Lower leg skin (tissue), 4 donors: ENCODE data around the gene SLC9A9. TPM values are rescaled to one million over a fixed set of nuclear protein-coding genes. Genes with fewer than 3 reads are reported as not detected.
"Not testable (repeated sequence)": the region's sequence is repeated elsewhere in the genome, so short reads cannot be mapped to it uniquely, and the experiment has no call there.

Experiments used
- DNase-seq, 2 donors: peaks; one replicate each; pipeline ENCODE4 v3.0.0-alpha.2; 2019; ENCODE audit warnings: low spot score in 2 of 2
- H3K4me3 ChIP-seq: fragments of 200-600 bp; sonication (generic); 2 replicates; pipeline ENCODE4 v1.5.1; 2017; ENCODE audit warnings: mild to moderate bottlenecking, low read depth; ENCODE audit not compliant: poor library complexity, severe bottlenecking
- POLR2A ChIP-seq, 2 donors: fragments of 450-650 bp; IDR thresholded peaks; one replicate each; pipeline ENCODE4 v1.6.1; 2016 to 2017; ENCODE audit warnings: antibody characterized with exemption in 2 of 2, mild to moderate bottlenecking in 1 of 2, moderate library complexity in 1 of 2
- WGBS, 2 donors: methylation state at CpG; one replicate each; pipeline ENCODE4 v1.1.5; 2018; 5-methylcytosine and 5-hydroxymethylcytosine counted together
- intact Hi-C: fragments of 100-400 bp; cut with DNase I; formaldehyde crosslinking; loops from one replicate; pipeline ENCODE4 v1.15.0; 2023; ENCODE audit warnings: low total_unique reads
- total RNA-seq, 4 donors: library from RNA; depleted of rRNA; stranded (reverse); fragments of >200 nt; gene quantifications; one replicate each; pipeline ENCODE4 v1.1.0, GENCODE V29; 2016
- TF ChIP-seq, protein P1 (sequence below), 3 donors: fragments of 450-650 bp; IDR thresholded peaks; one replicate each; pipeline ENCODE4 v1.5.1; 2016; ENCODE audit warnings: antibody characterized with exemption in 3 of 3, mild to moderate bottlenecking in 3 of 3, moderate library complexity in 2 of 3

The SLC9A9 gene
- total RNA-seq, 4 donors from 2014 or later: 14.6 to 40.8 (median 23.7) TPM

DNA sequence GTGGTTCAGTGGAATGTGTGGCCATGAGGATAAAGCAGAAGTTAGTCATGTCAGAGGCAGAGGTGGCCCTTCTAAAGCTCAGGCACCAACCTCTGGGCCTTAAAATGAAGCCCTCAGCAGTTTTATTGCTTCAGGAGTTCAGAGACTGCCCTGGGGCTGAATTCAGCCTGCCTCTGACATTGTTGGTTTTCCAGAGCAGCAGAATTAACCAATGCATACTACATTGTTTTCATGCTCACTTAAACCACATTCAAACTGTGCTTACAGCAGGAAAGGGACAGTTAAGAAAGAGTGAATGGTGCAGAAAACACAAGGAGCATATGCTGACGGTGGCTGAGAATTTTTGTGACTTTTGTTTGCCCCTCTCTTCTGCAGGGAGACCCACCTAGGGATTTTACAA, 408.5 kb downstream of the SLC9A9 start:
- TF ChIP-seq, protein P1, sequence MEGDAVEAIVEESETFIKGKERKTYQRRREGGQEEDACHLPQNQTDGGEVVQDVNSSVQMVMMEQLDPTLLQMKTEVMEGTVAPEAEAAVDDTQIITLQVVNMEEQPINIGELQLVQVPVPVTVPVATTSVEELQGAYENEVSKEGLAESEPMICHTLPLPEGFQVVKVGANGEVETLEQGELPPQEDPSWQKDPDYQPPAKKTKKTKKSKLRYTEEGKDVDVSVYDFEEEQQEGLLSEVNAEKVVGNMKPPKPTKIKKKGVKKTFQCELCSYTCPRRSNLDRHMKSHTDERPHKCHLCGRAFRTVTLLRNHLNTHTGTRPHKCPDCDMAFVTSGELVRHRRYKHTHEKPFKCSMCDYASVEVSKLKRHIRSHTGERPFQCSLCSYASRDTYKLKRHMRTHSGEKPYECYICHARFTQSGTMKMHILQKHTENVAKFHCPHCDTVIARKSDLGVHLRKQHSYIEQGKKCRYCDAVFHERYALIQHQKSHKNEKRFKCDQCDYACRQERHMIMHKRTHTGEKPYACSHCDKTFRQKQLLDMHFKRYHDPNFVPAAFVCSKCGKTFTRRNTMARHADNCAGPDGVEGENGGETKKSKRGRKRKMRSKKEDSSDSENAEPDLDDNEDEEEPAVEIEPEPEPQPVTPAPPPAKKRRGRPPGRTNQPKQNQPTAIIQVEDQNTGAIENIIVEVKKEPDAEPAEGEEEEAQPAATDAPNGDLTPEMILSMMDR (IDR thresholded peaks at IDR 0.05): no peak
- no peak for TF ChIP-seq POLR2A (IDR thresholded peaks at IDR 0.05)
- intact Hi-C loops: no loop called here
- H3K4me3 ChIP-seq: no peak overlapping the region
- 70 to 90% methylated on average over 1 of the region's 1 CpG for WGBS, 2 donors
- DNase-seq: no peak

DNA sequence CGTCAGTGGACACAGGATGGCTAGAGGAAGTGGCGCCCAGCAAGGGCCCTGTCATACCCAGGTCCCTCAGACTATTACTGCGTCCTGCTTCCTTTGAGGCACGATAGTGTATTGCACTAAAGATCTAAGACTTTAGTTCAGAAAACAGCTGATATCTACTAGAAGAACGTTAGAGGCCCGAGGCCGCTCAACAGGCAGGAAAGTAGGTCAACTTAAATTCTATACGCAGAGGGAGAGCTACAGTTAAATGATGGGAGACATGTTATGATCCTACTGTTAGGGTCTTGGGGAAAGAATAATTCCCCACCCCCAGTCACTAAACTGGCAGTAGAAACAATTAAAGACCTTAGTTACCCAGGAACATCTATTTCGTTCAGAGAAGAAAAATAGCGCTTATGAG, 410.9 kb downstream of the SLC9A9 start:
- intact Hi-C loops: no loop called here
- 91 to 94% methylated on average over 10 of the region's 10 CpGs for WGBS, 2 donors
- no peak for DNase-seq
- H3K4me3 ChIP-seq: no peak overlapping the region
- TF ChIP-seq, protein P1 (IDR thresholded peaks at IDR 0.05): no peak
- TF ChIP-seq POLR2A (IDR thresholded peaks at IDR 0.05): no peak

DNA sequence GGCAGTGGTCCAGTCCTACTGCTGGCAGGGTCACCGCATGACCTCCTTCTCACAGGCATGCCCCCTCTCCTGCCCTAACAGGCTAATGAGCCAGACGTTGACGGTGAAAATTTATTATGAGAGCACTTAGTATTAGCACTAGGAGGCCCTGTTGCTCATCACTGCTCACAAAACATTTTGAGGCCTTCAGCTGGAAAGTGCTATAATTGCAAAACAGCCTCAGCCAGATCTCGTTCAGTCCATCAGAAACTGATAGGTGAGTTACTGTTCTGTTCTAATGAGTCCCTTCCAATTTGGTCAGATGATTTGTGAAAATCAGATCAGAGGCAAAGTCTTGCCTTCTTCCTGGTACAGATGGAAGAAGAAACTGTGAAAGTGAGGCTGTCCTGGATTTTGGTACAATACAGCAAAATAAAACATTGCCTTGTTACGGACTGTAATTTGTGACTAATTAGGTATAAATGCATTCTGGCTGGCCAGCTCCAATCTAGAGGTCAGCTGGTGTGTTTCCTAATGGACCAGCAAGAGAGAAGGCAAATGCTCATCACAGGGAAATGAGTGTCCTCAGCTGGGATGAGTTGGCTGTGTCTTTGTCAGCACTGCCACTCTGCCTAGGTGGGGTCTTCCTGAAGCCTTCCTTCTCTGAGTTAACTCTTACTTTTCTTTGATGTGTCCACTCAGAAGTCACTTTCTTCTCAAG, 411.9 kb downstream of the SLC9A9 start:
- TF ChIP-seq POLR2A (IDR thresholded peaks at IDR 0.05): no peak
- TF ChIP-seq, protein P1 (IDR thresholded peaks at IDR 0.05): no peak
- 91 to 95% methylated on average over 5 of the region's 5 CpGs for WGBS, 2 donors

DNA sequence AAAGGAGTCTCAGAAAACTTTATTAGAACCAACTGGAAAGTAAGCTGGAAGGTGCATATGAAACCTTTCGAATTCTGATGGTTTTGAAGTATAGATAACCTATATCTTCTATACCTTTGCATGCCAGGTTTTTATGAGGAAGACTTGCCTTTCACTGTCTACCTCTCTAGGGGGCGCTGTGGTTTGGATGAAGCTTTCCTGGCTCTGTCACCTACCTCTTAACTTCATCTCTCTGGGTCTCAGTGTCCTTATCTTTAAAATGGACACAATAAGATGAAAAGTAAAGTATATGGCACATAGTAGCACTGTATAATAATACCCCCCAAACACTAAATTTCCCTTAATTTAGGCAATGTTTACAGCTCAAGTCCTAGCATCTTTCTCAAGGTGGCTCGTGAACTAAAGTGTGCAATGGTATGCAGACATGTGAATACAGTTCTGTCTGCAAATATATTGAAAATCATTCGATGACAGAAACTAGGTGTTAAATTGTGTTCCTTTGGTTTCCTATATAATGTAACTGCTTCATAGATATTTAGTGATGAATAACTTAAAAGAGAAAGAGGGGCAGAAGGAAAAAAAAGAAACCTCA, 414.4 kb downstream of the SLC9A9 start:
- intact Hi-C loops: no loop called here
- 71 to 72% methylated on average over 4 of the region's 4 CpGs for WGBS, 2 donors
- no peak for TF ChIP-seq POLR2A (IDR thresholded peaks at IDR 0.05)
- TF ChIP-seq, protein P1 (IDR thresholded peaks at IDR 0.05): no peak
- no peak for DNase-seq
- H3K4me3 ChIP-seq: no peak overlapping the region

More for the DNA sequence above, 411.9 kb downstream of the SLC9A9 start:
- DNase-seq: no peak
- no peak overlapping the region for H3K4me3 ChIP-seq
- intact Hi-C loops: no loop called here

DNA sequence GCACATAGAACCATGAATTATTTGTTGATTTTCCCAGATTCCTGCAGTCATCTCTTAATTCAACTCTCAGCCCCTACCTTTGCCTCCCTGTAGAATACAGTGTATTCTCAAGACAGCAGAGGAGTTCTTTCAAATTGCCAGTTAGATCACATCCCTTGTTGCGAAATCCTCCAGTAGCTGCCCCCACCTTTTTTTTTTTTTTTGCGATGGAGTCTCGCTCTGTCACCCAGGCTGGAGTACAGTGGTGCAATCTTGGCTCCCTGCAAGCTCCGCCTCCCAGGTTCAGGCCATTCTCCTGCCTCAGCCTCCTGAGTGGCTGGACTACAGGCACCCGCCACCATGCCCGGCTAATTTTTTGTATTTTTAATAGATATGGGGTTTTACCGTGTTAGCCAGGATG, 417.0 kb downstream of the SLC9A9 start:
- intact Hi-C loops: not testable (repeated sequence)

DNA sequence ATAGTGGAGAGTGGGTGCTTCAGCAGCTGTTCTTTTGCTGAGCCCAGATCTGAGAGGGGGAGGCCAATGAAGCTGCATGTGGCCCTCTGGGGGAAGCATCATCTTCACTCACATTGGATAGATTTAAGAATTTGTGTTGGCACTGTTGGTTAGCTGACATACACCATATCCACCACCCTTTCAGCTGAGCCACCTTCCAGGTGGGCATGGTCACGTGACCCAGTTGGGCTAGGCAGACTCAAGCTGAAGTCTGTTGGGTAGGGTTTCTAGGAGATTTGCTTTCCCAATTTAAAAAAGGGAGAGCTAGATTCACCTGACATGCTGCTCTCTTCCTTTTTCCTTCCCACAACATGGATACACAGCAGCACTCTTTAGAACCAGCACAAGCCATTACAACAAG, 417.7 kb downstream of the SLC9A9 start:
- intact Hi-C loops: no loop called here
- no peak overlapping the region for H3K4me3 ChIP-seq
- TF ChIP-seq, protein P1 (IDR thresholded peaks at IDR 0.05): no peak
- no peak for TF ChIP-seq POLR2A (IDR thresholded peaks at IDR 0.05)
- WGBS, 2 donors: 95 to 100% methylated on average over 1 of the region's 1 CpG
- no peak for DNase-seq

More for the DNA sequence above, 417.0 kb downstream of the SLC9A9 start:
- not testable (repeated sequence) for H3K4me3 ChIP-seq, DNase-seq
- 93 to 96% methylated on average over 7 of the region's 7 CpGs for WGBS, 2 donors
